HepG2 (cell line): ENCODE results near the gene SLC20A1. TPM values are rescaled to one million over a fixed set of nuclear protein-coding genes. Genes with fewer than 3 reads are reported as not detected.

ENCODE experiments used
- FOSL2 ChIP-seq: sonication (generic); formaldehyde crosslinking; IDR thresholded peaks from 2 replicates; pipeline ENCODE4 v1.4.0; 2020; ENCODE audit warnings: missing genetic modification reagents
- ISL2 ChIP-seq: sonication (generic); formaldehyde crosslinking; IDR thresholded peaks from 2 replicates; pipeline ENCODE4 v1.5.0; 2020; ENCODE audit warnings: missing genetic modification reagents
- JDP2 ChIP-seq: sonication (generic); formaldehyde crosslinking; IDR thresholded peaks from 2 replicates; pipeline ENCODE4 v1.8.1; 2022; ENCODE audit warnings: missing genetic modification reagents, borderline replicate concordance
- KAT2B ChIP-seq: fragments of 150-350 bp; IDR thresholded peaks from 2 replicates; pipeline ENCODE4 v1.6.1; 2014; ENCODE audit warnings: low read depth, low read length, borderline replicate concordance
- NR2C2 ChIP-seq: sonication (generic); formaldehyde crosslinking; IDR thresholded peaks from 2 replicates; pipeline ENCODE4 v1.4.0; 2020; ENCODE audit warnings: missing genetic modification reagents, mild to moderate bottlenecking, moderate library complexity, borderline replicate concordance
- PAXIP1 ChIP-seq: sonication (generic); formaldehyde crosslinking; conservative IDR thresholded peaks from 2 replicates; pipeline ENCODE4 v1.4.0; 2020; ENCODE audit warnings: mild to moderate bottlenecking, missing genetic modification reagents, moderate library complexity
- SCMH1 ChIP-seq: sonication (generic); formaldehyde crosslinking; IDR thresholded peaks from 2 replicates; pipeline ENCODE4 v1.9.0; 2021; ENCODE audit warnings: missing genetic modification reagents, mild to moderate bottlenecking, borderline replicate concordance
- ZBTB34 ChIP-seq: sonication (generic); formaldehyde crosslinking; IDR thresholded peaks from 2 replicates; pipeline ENCODE4 v1.8.0; 2022; ENCODE audit warnings: mild to moderate bottlenecking, missing genetic modification reagents
- ZBTB40 ChIP-seq, 2 experiments: fragments of 450-650 bp in 1 of 2; sonication (generic) in 1 of 2; formaldehyde crosslinking in 1 of 2; IDR thresholded peaks; 2 replicates each; pipeline versions ENCODE4 v1.6.1 to v1.8.0; 2016 to 2022; ENCODE audit warnings: antibody characterized with exemption in 1 of 2, mild to moderate bottlenecking in 1 of 2, missing genetic modification reagents in 1 of 2
- ZNF138 ChIP-seq: sonication (generic); formaldehyde crosslinking; IDR thresholded peaks from 2 replicates; pipeline ENCODE4 v1.5.0; 2020; ENCODE audit warnings: mild to moderate bottlenecking, low read depth, missing genetic modification reagents
- ZNF225 ChIP-seq: sonication (generic); formaldehyde crosslinking; IDR thresholded peaks from 2 replicates; pipeline ENCODE4 v1.4.0; 2020; ENCODE audit warnings: mild to moderate bottlenecking, missing genetic modification reagents
- ZNF879 ChIP-seq: sonication (generic); formaldehyde crosslinking; IDR thresholded peaks from 2 replicates; pipeline ENCODE4 v1.8.1; 2023; ENCODE audit warnings: missing genetic modification reagents
- polyA plus RNA-seq, 8 experiments: library from polyadenylated mRNA; depleted of rRNA in 3 of 8; stranded (reverse) in 7 of 8; unstranded in 1 of 8; fragments of >200 nt; fragmentation: Illumina TruSeq in 4 of 8; extraction: Trizol in 4 of 8; gene quantifications; 2 replicates each; pipeline versions ENCODE4 v1.2.1 to v1.2.3, GENCODE V29; 2011 to 2016; ENCODE audit warnings: low read depth in 4 of 8, missing spikeins in 1 of 8, mixed read lengths in 1 of 8; ENCODE audit not compliant: insufficient read depth in 1 of 8
- total RNA-seq, 5 experiments: library from RNA; depleted of rRNA; stranded (reverse); fragments of >200 nt; fragmentation: Illumina TruSeq; extraction: Trizol; gene quantifications; 2 replicates each; pipeline ENCODE4 v1.2.3, GENCODE V29; 2016; ENCODE audit warnings: low read depth in 1 of 5

The SLC20A1 gene
- total and polyA plus RNA-seq, 2 of the 13 experiments (the other 11 are each of a cell fraction or from before 2014, with no cell fraction given): 54.0 to 85.9 TPM

- TF ChIP-seq ZBTB40 (IDR thresholded peaks at IDR 0.05) (no peak), ZBTB40 (CRISPR knock-in tag; IDR thresholded peaks at IDR 0.05) (no peak), PAXIP1 (CRISPR knock-in tag) (peak; percentile 26; the same call in 1 of the 2 replicates), ZNF138 (CRISPR knock-in tag) (no peak), ZNF225 (no peak), FOSL2 (CRISPR knock-in tag) (no peak), KAT2B (peak; percentile 99), ISL2 (CRISPR knock-in tag) (no peak), ZBTB34 (CRISPR knock-in tag) (0 out of 2 replicates have a peak, but pooled peaks have one; percentile 32), JDP2 (CRISPR knock-in tag) (no peak), ZNF879 (no peak), SCMH1 (CRISPR knock-in tag) (no peak), NR2C2 (CRISPR knock-in tag) (no peak)
These were observed 42.8 kb upstream of the SLC20A1 start (continued) for GRCh38 chr2:112602917-112603316.
